Stimulated activated CD8-positive, alpha-beta memory T cell treated with anti-CD3 and anti-CD28 coated beads, Interleukin-7, amount 100 ng/mL, for 24 hours (primary cell): Measurements from ENCODE around the gene RPF1.
"Not testable (repeated sequence)": the region's sequence is repeated elsewhere in the genome, so short reads cannot be mapped to it uniquely, and the experiment has no call there.

Source experiments
- DNase-seq: peaks from one replicate; pipeline ENCODE4 v3.0.0-alpha.2; 2020; ENCODE audit warnings: low read depth

RPF1 gene, protein sequence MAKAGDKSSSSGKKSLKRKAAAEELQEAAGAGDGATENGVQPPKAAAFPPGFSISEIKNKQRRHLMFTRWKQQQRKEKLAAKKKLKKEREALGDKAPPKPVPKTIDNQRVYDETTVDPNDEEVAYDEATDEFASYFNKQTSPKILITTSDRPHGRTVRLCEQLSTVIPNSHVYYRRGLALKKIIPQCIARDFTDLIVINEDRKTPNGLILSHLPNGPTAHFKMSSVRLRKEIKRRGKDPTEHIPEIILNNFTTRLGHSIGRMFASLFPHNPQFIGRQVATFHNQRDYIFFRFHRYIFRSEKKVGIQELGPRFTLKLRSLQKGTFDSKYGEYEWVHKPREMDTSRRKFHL

GRCh38 chr1:84478876-84479868 is at the start of gene RPF1:
Gene RPF1, plus strand, starts transcription at chr1:84479266. Its CDS starts 16 bp downstream, at chr1:84479282.
- DNase-seq = peak; percentile 61

- DNase-seq = no peak
Measured at GRCh38 chr1:84430546-84430945, 48.5 kb upstream of the RPF1 start.

DNA sequence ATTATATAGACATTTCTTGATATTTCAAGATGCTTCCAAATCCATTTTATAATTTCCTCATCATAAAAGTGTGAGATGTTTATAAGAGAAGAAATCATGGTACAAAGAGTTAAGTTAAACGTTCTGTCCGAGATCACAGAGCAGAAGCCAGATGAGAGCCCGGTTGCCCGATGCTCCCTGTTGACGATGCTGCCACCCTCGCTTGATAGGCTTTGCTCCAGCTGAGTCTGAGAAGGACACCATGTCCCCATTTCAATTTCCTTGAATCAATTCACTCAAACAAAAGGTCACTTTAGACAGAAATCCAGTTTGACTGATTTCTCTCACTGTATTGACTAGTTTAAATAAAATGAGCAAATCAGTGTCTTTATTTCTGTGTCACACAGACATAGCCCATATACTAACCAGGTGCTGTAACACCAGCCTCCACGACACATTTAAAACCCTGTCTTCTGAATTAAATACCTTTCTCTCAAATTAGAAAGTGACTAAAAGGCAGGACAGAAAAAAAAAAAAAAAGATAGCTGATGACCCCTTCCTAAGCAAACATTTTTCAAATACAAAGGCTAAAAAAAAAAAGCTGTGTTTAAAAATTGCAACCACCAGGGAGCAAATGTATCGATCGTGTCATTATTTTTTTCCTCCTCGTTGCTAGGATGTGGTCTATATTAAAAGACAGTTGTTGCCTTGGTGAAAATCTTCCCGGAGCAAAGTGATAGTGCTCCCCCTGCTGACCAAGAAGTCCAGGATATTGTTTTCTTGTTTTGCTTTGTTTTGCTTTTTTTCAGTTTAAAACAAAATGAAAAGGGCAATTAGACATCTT is 45.6 kb upstream of the RPF1 start:
- no peak for DNase-seq

GRCh38 chr1:84434081-84434769 is 44.8 kb upstream of the RPF1 start:
- DNase-seq = no peak

DNA sequence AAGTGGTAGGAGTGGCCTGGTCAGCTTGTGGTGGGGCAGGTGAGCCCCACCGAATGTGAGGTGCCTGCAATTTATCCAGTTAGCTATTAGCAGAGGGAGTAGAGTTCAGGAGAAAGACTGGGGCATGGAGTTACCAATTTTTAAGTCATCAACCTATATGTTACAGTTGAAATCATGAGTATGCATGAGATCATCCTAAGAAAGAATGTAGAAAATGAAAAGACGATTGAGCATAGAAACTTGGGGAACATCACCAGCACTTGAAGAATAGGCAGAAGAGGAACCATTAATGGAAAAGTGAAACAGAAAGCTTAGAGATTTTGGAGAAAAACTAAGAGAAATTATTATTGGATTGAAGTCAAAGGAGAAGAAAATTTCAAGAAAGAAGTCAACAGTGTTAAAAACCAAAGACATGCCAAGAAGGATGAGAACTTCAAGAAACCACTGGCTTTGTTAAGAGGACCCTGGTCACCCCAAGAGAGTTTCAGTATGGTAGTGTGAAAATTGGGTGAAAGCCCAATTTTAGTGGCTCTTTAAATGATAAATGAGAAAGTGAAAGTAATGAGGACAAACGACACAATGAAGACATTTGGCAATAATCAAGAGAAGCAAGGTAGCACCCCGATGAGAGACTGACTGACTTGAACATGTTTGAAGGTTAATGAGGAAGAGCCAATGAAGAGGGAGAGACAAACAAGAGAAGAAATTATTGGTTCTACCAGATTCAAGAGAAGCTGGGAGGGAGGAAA is 44.1 kb upstream of the RPF1 start:
- DNase-seq = no peak

DNA sequence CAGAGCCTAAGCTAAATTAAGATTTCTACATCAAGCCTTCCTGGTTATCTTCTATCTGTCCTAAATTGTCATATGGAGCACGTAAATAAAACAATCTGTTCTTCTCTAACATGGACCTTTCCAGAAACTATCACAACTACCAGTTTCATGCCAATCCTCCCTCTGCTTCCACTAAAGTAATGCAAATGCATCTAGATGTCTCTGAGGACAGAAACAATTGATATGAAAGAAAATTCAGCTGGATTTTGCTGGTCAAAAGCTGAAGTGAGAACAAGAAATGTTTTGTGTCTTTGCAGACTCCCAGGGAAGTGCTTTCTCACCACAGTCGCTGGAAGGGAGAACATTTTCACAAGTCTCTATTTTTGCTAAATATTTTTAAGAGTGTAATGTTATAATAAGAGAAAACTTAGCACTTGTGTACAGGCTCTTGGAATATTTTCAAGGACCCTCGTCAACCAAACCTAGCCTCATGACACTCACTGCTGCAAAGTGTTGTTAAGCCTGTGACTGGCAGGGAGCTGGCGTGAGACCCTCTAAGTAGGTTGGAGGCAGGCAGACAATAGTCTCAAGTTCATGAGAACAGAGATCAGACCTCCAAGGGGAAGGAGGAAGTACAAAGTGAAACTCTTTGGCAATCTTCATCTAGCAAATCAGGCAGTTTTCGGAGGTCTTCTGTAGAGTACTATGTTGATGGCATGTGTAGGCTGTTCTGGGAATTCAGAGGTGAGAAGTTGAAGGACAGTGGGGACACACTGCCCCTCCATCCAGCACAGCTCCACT is 42.0 kb upstream of the RPF1 start:
- DNase-seq = no peak

GRCh38 chr1:84442256-84442655 is 36.8 kb upstream of the RPF1 start:
- no peak for DNase-seq

- DNase-seq = not testable (repeated sequence)
Measured at GRCh38 chr1:84442747-84443646, 36.1 kb upstream of the RPF1 start.

DNA sequence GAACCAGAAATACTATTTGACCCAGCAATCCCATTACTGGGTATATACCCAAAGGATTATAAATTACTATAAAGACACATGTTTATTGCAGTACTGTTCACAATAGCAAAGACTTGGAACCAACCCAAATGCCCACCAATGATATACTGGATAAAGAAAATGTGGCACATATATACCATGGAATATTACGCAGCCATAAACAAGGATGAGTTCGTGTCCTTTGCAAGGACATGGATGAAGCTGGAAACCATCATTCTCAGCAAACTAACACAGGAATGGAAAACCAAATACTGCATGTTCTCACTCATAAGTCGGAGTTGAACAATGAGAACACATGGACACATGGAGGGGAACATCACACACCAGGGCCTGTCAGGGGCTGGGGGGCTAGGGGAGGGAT is 30.4 kb upstream of the RPF1 start:
- DNase-seq = not testable (repeated sequence)

DNA sequence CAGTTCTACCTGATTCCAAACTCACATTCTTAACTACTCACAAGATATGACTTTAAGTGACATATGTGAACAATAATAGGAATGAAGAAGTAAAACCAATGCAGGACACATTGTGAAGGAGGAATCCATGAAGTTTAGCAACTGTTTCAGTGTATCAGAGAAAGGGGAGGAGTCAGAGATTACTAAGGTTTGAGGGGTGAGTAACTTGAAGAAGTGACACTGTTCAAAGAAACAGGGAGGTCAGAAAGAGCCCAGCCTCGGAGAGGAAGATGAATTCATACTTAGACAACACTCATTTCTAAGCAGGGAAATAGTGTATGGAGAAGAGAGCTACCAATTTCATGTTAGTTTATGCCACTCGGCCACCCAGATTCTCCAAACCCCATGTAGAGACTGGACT is 28.2 kb upstream of the RPF1 start:
- no peak for DNase-seq

- DNase-seq = no peak
Measured at GRCh38 chr1:84452436-84452835, 26.6 kb upstream of the RPF1 start.

DNA sequence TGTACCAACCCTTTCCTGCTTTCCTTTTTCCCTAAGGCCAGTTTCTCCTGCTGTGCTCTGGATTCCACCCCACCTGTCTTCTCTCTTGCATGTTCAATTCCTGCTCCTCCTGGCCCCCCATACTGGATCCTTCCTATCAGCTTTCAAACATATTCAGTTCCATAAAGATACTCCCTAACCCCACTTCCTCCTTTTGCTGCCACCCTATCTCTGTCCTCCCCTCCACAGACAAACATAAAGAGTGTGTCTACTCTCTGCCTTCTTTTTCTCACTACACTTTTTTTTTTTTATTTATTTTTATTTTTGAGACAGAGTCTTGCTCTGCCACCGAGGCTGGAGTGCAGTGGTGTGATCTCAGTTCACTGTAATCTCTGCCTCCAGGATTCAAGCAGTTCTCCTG is 16.9 kb upstream of the RPF1 start:
- no peak for DNase-seq

DNA sequence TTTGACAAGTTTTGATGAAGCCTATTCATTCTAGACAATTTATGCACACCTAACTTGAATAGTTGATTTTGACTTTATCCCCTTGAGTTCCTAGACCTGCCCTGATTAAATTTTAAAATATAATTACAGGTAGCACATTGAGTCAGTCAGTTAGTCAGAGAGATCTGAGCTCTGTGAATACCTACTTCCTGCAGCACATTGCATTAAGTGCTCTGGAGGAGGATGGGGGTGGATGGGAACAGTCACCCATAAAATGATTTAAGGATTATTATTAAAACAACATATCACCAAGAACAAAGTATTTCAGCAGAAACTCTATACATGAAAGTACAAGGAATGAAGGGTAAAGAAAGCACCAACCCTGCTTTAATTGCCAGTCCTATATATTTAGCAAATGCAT is 11.8 kb upstream of the RPF1 start:
- DNase-seq = no peak

GRCh38 chr1:84476225-84476624 is 2.8 kb upstream of the RPF1 start:
- DNase-seq = no peak

GRCh38 chr1:84479998-84480397 is 932 bp downstream of the RPF1 start:
- no peak for DNase-seq

DNA sequence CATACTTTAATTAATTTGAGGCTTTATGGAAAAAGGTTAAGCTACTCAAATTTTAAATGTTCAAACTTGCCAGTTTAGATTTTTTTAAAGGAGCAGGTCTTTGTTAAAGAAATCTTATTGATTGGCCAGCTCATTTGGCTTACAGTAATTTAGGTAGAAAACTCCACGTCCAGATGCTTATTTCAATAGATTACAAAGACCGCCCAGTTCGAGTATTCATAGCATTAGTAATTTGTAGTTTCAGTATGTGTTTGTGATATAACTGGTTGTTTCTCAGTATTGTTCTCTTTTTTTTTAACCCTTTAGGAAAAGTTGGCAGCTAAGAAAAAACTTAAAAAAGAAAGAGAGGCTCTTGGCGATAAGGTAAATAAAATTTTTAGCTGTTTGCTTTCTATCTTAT is 1.6 kb downstream of the RPF1 start:
- DNase-seq = no peak

- DNase-seq = no peak
Measured at GRCh38 chr1:84481317-84481716, 2.3 kb downstream of the RPF1 start.

- DNase-seq = no peak
Measured at GRCh38 chr1:84488107-84488506, 9.0 kb downstream of the RPF1 start.

DNA sequence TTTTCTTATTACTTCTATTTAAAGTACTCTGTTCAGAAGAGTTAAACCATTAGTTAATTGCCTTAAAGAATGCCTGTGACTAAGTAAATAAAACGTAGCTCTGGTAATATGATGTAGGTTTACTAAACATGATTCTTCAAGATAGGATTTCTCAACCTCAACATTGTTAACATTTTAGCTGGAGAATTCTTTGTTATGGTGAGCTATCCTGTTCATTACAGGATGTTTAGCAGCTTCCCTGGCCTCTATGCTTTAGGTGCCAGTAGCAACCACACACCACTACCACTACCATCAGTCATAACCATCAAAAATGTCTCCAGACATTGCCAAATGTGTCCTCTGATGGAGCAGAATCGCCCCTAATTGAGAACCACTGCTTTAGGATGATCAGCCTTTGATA is 10.7 kb downstream of the RPF1 start:
- DNase-seq = no peak
